ENCODE measurements around the gene SERTAD3. TPM values are rescaled to one million over a fixed set of nuclear protein-coding genes. Genes with fewer than 3 reads are reported as not detected.

The SERTAD3 gene
- total and polyA plus RNA-seq, 2 donors: 17.6 to 35.2 TPM

DNA sequence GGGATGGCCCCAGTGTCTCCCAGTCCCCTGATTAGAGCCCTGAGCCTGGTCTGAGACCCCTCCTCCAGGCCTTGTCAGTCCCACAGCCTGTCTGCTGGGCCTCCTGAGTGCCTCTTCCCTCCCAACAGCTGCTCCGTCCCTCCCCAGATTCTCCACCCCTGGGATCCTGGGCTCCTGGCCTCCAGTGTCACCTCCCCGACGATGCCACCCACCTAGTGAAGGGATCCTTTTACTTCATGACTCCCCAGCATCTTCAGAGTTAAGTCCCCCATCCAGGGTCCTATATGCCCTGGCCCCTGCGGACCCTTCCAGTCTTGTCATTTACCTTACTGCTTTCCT, 26.5 kb downstream of the SERTAD3 start:
- Histone ChIP-seq H3K9me3 (ENCODE audit: control insufficient read depth in 2 of 2, insufficient read depth in 1 of 2, low read length in 1 of 2) (no peaks in the 10 kb centered on the region), H3K27ac (ENCODE audit: low read depth in 1 of 2, low read length in 1 of 2) (peak overlapping the region in 1 of 2 donors; percentile 1), H3K4me3 (ENCODE audit: low read length in 2 of 2) (no peak overlapping the region), H3K4me1 (ENCODE audit: control insufficient read depth in 2 of 2, insufficient read depth in 2 of 2, low read length in 2 of 2) (peaks cover 4 to 18% of the 10 kb centered on the region in 2 donors), H3K27me3 (ENCODE audit: control insufficient read depth in 2 of 2, insufficient read depth in 1 of 2, low read length in 1 of 2) (peaks cover 0 to 13% of the 10 kb centered on the region in 2 donors), H3K36me3 (ENCODE audit: control insufficient read depth in 2 of 2, insufficient read depth in 2 of 2, low read length in 1 of 2) (peaks cover under 1 to 4% of the 10 kb centered on the region in 2 donors)
- 93% methylated on average over 4 of the region's 4 CpGs for WGBS
- no peak for DNase-seq (ENCODE audit: low read depth in 6 of 9, low spot score in 9 of 9)

DNA sequence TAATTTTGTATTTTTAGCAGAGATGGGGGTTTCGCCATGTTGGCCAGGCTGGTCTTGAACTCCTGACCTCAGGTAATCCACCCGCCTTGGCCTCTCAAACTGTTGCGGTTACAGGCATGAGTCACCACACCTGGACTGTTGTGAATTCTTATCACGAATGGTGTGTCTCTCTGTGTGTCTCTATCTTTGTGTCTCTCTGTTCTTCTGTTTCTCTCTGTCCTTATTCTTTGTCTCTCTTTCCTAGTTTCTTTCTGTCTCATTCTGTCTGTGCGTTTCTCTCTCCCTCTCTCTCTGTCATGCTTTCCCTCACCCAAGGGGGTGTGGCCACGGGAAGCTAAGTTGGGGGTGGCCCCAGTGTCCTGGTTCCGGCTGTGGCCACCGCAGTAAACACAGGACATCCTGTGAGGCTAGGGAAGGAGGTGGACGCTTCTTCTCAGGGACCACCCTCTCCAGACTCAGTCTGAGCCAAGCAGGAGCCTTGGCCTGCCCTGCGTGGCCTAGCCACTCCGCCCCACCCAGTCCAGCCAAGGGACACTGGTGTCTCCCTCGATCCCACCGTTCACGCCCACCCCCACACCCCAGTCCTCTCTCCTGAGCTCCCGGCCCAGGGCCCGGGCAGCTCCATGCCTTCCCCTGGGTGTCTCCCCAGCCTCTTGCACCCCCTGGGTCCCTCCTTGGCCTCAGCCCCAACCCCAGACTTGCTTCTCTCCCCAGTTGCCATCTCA, 27.1 kb downstream of the SERTAD3 start:
- 44% methylated on average over 16 of the region's 16 CpGs for WGBS
- Histone ChIP-seq H3K4me1 (ENCODE audit: control insufficient read depth in 2 of 2, insufficient read depth in 2 of 2, low read length in 2 of 2) (peaks cover 4 to 18% of the 10 kb centered on the region in 2 donors), H3K27me3 (ENCODE audit: control insufficient read depth in 2 of 2, insufficient read depth in 1 of 2, low read length in 1 of 2) (peaks cover 0 to 16% of the 10 kb centered on the region in 2 donors), H3K9me3 (ENCODE audit: control insufficient read depth in 2 of 2, insufficient read depth in 1 of 2, low read length in 1 of 2) (no peaks in the 10 kb centered on the region), H3K36me3 (ENCODE audit: control insufficient read depth in 2 of 2, insufficient read depth in 2 of 2, low read length in 1 of 2) (no peaks in the 10 kb centered on the region), H3K27ac (ENCODE audit: low read depth in 1 of 2, low read length in 1 of 2) (peak overlapping the region in 1 of 2 donors; percentile 1), H3K4me3 (ENCODE audit: low read length in 2 of 2) (no peak overlapping the region)
- no peak for DNase-seq (ENCODE audit: low read depth in 6 of 9, low spot score in 9 of 9)

DNA sequence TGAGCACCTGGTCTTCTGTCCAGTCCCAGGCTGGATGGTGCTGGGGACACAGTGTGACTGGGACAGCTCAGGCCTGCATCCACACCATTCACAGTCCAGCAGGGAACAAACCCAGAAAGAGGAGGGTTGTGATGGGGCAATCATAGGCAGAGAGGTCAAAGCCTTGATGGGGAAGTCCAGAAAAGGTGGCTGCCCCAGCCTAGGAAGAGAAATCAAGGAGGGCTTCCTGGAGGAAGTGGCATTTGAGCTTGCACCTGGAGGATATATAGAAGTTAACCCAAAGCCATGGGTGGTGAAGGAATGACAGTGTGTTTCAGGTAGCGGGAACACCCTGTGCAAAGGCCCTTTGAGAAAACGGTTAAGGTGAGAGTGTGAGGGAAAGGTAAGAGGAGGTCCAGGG, 28.4 kb downstream of the SERTAD3 start:
- no peak overlapping the region for H3K4me3 ChIP-seq (ENCODE audit: low read length in 2 of 2)
- H3K36me3 ChIP-seq (ENCODE audit: control insufficient read depth in 2 of 2, insufficient read depth in 2 of 2, low read length in 1 of 2): no peaks in the 10 kb centered on the region
- H3K27ac ChIP-seq (ENCODE audit: low read depth in 1 of 2, low read length in 1 of 2): no peak overlapping the region
- no peak for DNase-seq (ENCODE audit: low read depth in 6 of 9, low spot score in 9 of 9)
- peaks cover 0 to 18% of the 10 kb centered on the region in 2 donors for H3K27me3 ChIP-seq (ENCODE audit: control insufficient read depth in 2 of 2, insufficient read depth in 1 of 2, low read length in 1 of 2)
- H3K4me1 ChIP-seq (ENCODE audit: control insufficient read depth in 2 of 2, insufficient read depth in 2 of 2, low read length in 2 of 2): peaks cover 0 to 9% of the 10 kb centered on the region in 2 donors
- H3K9me3 ChIP-seq (ENCODE audit: control insufficient read depth in 2 of 2, insufficient read depth in 1 of 2, low read length in 1 of 2): no peaks in the 10 kb centered on the region
- 96% methylated on average over 2 of the region's 2 CpGs for WGBS

DNA sequence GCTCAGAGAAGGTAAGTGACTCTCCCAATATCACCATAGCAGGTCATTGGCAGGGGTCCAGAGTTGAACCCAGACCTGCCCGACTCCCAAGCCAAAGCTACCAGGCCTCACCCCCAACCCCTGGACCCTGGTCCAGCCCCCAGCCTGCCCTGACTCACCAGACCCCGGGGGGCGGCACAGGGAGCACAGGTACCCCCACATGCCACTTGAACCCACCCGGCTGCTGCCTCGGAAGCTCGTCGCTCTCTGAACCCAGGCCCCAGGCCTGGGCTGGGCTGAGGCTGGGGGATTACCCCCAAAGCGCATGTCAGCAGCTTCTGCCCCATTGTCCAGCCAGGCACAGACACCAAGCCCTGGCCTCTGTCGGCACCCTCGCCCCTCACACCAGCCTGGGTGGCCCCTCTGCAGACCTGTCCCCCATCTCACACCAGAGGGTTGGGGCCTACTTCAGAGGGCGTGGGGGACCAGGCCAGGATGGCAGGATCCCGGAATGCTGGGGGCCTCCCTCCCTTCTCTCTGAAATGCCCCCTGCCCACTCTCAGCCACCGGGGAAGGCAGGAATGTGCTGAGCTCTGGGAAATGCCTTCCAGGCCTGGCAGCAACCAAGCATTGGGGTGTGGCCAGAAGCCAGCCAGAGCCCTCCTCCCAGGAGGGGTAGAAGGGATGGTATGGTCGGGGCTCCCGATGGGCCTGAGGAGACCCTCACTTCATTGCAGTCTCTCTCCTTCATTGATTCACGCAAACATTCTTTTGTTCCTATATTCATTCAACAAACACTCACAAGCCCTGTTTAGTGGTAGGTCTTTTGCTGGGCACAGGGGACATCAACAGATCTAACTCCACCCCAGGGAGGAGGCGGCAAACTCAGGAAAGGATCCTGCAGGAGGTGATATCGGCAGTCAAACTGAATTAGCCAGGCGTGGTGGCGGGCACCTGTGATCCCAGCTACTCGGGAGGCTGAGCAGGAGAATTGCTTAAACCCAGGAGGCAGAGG, 29.3 kb downstream of the SERTAD3 start:
- Histone ChIP-seq H3K4me1 (ENCODE audit: control insufficient read depth in 2 of 2, insufficient read depth in 2 of 2, low read length in 2 of 2) (peaks cover 0 to 9% of the 10 kb centered on the region in 2 donors), H3K27ac (ENCODE audit: low read depth in 1 of 2, low read length in 1 of 2) (no peak overlapping the region), H3K36me3 (ENCODE audit: control insufficient read depth in 2 of 2, insufficient read depth in 2 of 2, low read length in 1 of 2) (no peaks in the 10 kb centered on the region), H3K9me3 (ENCODE audit: control insufficient read depth in 2 of 2, insufficient read depth in 1 of 2, low read length in 1 of 2) (no peaks in the 10 kb centered on the region), H3K27me3 (ENCODE audit: control insufficient read depth in 2 of 2, insufficient read depth in 1 of 2, low read length in 1 of 2) (peaks cover 0 to 18% of the 10 kb centered on the region in 2 donors), H3K4me3 (ENCODE audit: low read length in 2 of 2) (no peak overlapping the region)
- WGBS: 97% methylated on average over 21 of the region's 21 CpGs
- no peak for DNase-seq (ENCODE audit: low read depth in 6 of 9, low spot score in 9 of 9)

DNA sequence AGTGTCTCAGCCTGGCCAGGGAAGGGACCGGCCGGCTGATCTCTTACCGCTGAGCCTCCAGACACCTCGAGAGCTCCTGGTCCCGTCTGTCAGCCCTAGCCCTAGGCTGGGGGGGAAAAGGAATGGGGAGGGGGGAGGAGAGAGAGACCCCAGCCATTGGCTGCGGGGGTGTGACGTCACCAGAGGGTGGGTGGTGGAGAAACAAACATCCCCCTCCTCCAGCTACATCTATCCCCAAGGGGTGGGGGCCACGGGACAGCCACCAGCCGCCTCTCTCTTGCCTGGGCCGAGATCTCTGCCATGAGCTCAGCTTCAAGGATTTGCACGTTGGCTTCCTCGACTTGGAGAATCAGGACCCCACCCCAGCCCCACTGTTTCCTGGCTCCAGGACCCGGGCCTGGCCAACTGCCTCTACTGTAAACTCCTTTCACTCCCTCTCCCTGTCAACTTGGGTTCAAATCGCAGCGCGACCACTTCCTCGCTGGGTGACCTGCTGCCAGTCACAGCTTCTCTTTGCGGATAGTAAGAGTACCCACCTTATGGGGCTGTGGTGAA, 30.8 kb downstream of the SERTAD3 start, which contains the start of gene PRX:
Gene PRX, minus strand, starts transcription at position 88 of the 555 bp plus-strand sequence. CDS start 5,446 bp downstream, outside the sequence.
- Histone ChIP-seq H3K27me3 (ENCODE audit: control insufficient read depth in 2 of 2, insufficient read depth in 1 of 2, low read length in 1 of 2) (peaks cover 0 to 18% of the 10 kb centered on the region in 2 donors), H3K36me3 (ENCODE audit: control insufficient read depth in 2 of 2, insufficient read depth in 2 of 2, low read length in 1 of 2) (no peaks in the 10 kb centered on the region), H3K4me1 (ENCODE audit: control insufficient read depth in 2 of 2, insufficient read depth in 2 of 2, low read length in 2 of 2) (peaks cover 0 to 9% of the 10 kb centered on the region in 2 donors), H3K9me3 (ENCODE audit: control insufficient read depth in 2 of 2, insufficient read depth in 1 of 2, low read length in 1 of 2) (no peaks in the 10 kb centered on the region), H3K27ac (ENCODE audit: low read depth in 1 of 2, low read length in 1 of 2) (no peak within 1 kb of the TSS), H3K4me3 (ENCODE audit: low read length in 2 of 2) (no peak within 1 kb of the TSS)
- WGBS: 53% methylated on average over 18 of the region's 18 CpGs
- no peak for DNase-seq (ENCODE audit: low read depth in 6 of 9, low spot score in 9 of 9)

DNA sequence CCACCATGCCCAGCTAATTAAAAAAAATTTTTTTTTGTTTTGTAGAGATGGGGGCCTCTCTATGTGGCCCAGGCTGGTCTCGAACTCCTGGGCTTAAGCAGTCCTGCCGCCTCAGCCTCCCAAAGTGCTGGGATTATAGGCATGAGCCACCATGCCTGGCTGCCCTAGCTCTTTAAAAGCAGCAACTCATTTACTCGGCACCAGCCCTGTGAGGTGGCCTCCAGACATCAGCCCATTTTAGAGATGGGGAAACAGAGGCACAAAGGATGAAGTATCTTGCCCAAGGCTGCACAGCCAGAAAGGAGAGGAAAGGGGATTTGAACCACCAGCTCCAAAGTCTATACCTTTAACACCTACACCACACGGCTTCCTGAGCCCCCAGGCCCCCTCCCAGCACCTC, 31.3 kb downstream of the SERTAD3 start:
- no peaks in the 10 kb centered on the region for H3K9me3 ChIP-seq (ENCODE audit: control insufficient read depth in 2 of 2, insufficient read depth in 1 of 2, low read length in 1 of 2)
- 95% methylated on average over 4 of the region's 4 CpGs for WGBS
- H3K27ac ChIP-seq (ENCODE audit: low read depth in 1 of 2, low read length in 1 of 2): no peak overlapping the region

DNA sequence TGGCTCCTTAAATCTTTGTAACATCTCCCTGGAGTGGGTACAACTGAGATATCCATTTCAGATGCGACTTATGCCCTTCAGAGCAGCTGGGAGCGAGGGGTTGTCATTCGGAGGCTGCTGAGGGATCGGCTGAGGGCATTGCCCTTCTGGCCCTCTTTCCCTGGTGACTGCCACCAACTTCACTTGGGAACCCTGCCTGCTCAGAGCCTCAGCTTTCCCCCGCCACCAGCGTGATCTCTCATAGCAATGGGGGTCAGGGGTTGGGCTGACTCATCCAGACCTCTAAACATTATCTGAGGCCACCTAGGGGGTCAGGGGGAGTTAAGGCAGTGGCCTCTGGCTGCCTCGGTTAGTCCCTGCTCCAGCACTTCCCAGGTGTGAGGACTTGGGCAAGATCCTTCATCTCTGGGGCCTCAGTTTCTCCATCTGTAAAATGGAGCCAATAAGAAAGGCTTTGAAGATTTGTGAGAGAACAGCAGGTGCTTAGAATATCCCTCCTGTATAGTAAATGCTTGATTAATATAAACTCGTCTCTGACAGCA, 32.1 kb downstream of the SERTAD3 start:
- H3K4me3 ChIP-seq (ENCODE audit: low read length in 2 of 2): no peak overlapping the region
- WGBS: 93% methylated on average over 8 of the region's 8 CpGs

More for the DNA sequence above, 31.3 kb downstream of the SERTAD3 start:
- H3K36me3 ChIP-seq (ENCODE audit: control insufficient read depth in 2 of 2, insufficient read depth in 2 of 2, low read length in 1 of 2): no peaks in the 10 kb centered on the region
- no peak overlapping the region for H3K4me3 ChIP-seq (ENCODE audit: low read length in 2 of 2)
- no peak for DNase-seq (ENCODE audit: low read depth in 6 of 9, low spot score in 9 of 9)
- peaks cover 0 to 11% of the 10 kb centered on the region in 2 donors for H3K4me1 ChIP-seq (ENCODE audit: control insufficient read depth in 2 of 2, insufficient read depth in 2 of 2, low read length in 2 of 2)
- H3K27me3 ChIP-seq (ENCODE audit: control insufficient read depth in 2 of 2, insufficient read depth in 1 of 2, low read length in 1 of 2): peaks cover 0 to 21% of the 10 kb centered on the region in 2 donors

DNA sequence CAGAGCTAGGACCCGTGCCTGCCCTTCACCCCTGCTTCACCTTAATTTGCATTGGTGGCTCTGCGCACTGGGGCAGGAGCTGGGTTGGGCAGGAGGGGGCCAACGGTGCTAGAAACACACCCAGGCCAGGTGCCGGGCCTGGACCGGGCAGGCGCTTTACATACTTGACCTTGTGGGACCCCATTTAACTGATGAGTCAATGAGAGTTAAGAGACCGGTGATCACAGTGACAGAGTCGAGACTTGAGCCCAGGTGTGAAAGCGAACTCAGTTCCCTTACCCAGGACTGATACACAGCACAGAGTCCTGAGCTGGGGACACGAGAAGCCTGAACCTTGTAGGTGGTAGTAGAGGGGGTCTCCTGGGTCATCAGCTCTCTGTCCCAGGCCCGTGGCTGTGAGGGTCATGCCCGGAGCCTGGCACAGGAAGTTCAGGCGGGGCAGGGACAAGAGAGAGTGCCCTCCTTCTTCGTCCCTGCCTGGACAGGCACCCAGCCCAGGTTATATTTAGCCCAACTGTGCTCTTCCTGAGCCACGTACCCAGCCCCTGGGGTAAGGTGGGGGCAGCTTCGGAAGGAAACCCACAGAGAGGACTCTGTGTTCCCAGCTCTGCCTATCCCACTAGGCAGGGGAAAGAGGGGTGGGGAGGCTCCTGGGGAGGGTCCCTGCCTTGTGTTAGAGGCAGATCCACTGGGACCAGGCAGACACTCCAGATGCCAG, 32.9 kb downstream of the SERTAD3 start:
- H3K36me3 ChIP-seq (ENCODE audit: control insufficient read depth in 2 of 2, insufficient read depth in 2 of 2, low read length in 1 of 2): no peaks in the 10 kb centered on the region
- no peak overlapping the region for H3K27ac ChIP-seq (ENCODE audit: low read depth in 1 of 2, low read length in 1 of 2)
- H3K27me3 ChIP-seq (ENCODE audit: control insufficient read depth in 2 of 2, insufficient read depth in 1 of 2, low read length in 1 of 2): peaks cover 0 to 16% of the 10 kb centered on the region in 2 donors
- no peaks in the 10 kb centered on the region for H3K9me3 ChIP-seq (ENCODE audit: control insufficient read depth in 2 of 2, insufficient read depth in 1 of 2, low read length in 1 of 2)
- 44% methylated on average over 16 of the region's 16 CpGs for WGBS
- DNase-seq (ENCODE audit: low read depth in 6 of 9, low spot score in 9 of 9): no peak
- H3K4me3 ChIP-seq (ENCODE audit: low read length in 2 of 2): no peak overlapping the region
- H3K4me1 ChIP-seq (ENCODE audit: control insufficient read depth in 2 of 2, insufficient read depth in 2 of 2, low read length in 2 of 2): peaks cover 0 to 6% of the 10 kb centered on the region in 2 donors

More for the DNA sequence above, 32.1 kb downstream of the SERTAD3 start:
- Histone ChIP-seq H3K27ac (ENCODE audit: low read depth in 1 of 2, low read length in 1 of 2) (no peak overlapping the region), H3K36me3 (ENCODE audit: control insufficient read depth in 2 of 2, insufficient read depth in 2 of 2, low read length in 1 of 2) (no peaks in the 10 kb centered on the region), H3K4me1 (ENCODE audit: control insufficient read depth in 2 of 2, insufficient read depth in 2 of 2, low read length in 2 of 2) (peaks cover 0 to 10% of the 10 kb centered on the region in 2 donors), H3K9me3 (ENCODE audit: control insufficient read depth in 2 of 2, insufficient read depth in 1 of 2, low read length in 1 of 2) (no peaks in the 10 kb centered on the region), H3K27me3 (ENCODE audit: control insufficient read depth in 2 of 2, insufficient read depth in 1 of 2, low read length in 1 of 2) (peaks cover 0 to 16% of the 10 kb centered on the region in 2 donors)
- no peak for DNase-seq (ENCODE audit: low read depth in 6 of 9, low spot score in 9 of 9)
